Measurements from ENCODE around the gene PRSS2. TPM values are rescaled to one million over a fixed set of nuclear protein-coding genes. Genes with fewer than 3 reads are reported as not detected.
"Not testable (repeated sequence)": the region's sequence is repeated elsewhere in the genome, so short reads cannot be mapped to it uniquely, and the experiment has no call there.

The PRSS2 gene
- total and polyA plus RNA-seq, 9 of the 15 experiments (the other 6 are each of a cell fraction or from before 2014, with no cell fraction given), result 1.3 to 23.9 (median 3.8) TPM

DNA sequence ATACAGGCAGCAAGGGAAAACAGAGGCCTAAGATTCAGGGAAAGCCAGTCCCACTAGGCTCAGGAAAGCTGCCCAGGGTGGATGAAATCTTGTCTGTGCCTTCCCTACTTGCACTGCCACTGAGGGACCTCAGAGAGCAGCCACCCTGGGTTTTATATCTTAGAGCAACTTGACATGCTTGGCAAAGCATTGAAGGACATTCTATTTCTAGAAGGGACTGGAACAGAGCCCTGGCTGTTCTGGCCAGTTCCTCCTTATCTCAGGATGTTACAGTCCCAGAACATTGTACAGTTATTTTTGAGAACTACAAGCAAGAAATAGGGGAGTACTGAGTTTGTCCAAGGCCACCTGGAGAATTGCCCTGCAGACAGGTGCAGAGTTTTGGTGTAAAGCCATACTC lies 28.8 kb upstream of the PRSS2 start:
- H3K4me3 ChIP-seq; BruUV-seq (replicated peaks); H4K20me1 ChIP-seq (replicated peaks; ENCODE audit: control insufficient read depth, insufficient read depth, low read length); DNase-seq (ENCODE audit: extremely low read depth in 1 of 4, low spot score in 3 of 4); FAIRE-seq; H3K27ac ChIP-seq (ENCODE audit: extremely low read depth, low read depth, low read length); H3K4me2 ChIP-seq (ENCODE audit: insufficient read depth, low read length); POLR2A ChIA-PET; H3K9ac ChIP-seq (ENCODE audit: insufficient read depth in 1 of 2, low read depth in 2 of 2, low read length in 2 of 2); H3K4me1 ChIP-seq (replicated peaks in 1 of 2; ENCODE audit: control insufficient read depth in 2 of 2, insufficient read depth in 2 of 2, low read length in 2 of 2); ATAC-seq; in situ Hi-C loops (cut with MboI); CTCF ChIA-PET (ENCODE audit: low intra/inter-chr PET ratio); H2AFZ ChIP-seq (ENCODE audit: low read depth, low read length); H3K79me2 ChIP-seq (ENCODE audit: control insufficient read depth, insufficient read depth, low read length); H3K27me3 ChIP-seq (ENCODE audit: control insufficient read depth in 2 of 2, insufficient read depth in 2 of 2, low read length in 2 of 2); H3K36me3 ChIP-seq (ENCODE audit: control insufficient read depth, insufficient read depth, low read length); H3K9me3 ChIP-seq (replicated peaks; ENCODE audit: control insufficient read depth, insufficient read depth, low read depth, low read length); H3K9me1 ChIP-seq (ENCODE audit: control insufficient read depth, insufficient read depth, low read length); intact Hi-C loops (cut with micrococcal nuclease): not testable (repeated sequence)

DNA sequence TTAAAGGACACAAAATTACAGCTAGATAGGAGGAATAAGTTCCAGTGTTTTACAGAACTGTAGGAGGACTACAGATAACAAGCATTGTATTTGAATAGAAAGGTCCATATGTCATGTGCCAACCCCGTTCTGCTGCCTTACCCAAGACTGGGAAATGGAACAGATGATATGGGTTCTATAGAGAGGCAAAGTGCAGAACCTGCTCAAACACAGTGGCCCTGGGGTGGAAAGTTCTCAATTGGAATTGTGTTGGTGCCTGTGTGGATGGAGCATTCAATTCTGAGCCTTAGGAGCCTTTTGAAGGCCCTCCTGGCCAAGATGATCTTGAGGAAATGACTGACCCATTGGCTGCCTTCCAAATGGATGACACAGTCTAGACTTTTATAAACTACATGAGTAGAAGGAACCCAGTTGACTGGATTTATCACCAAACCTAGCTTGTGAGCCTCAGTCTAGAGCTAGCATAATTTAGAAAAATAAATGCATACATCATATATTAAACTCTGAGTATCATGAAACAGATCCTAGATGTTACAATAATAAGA lies 25.6 kb upstream of the PRSS2 start:
- Histone ChIP-seq H3K27ac (ENCODE audit: extremely low read depth, low read depth, low read length) (no peak overlapping the region), H3K4me3 (no peak overlapping the region), H4K20me1 (replicated peaks; ENCODE audit: control insufficient read depth, insufficient read depth, low read length) (no peaks in the 10 kb centered on the region), H2AFZ (ENCODE audit: low read depth, low read length) (no peak overlapping the region), H3K79me2 (ENCODE audit: control insufficient read depth, insufficient read depth, low read length) (no peaks in the 10 kb centered on the region), H3K36me3 (ENCODE audit: control insufficient read depth, insufficient read depth, low read length) (no peaks in the 10 kb centered on the region), H3K9me3 (replicated peaks; ENCODE audit: control insufficient read depth, insufficient read depth, low read depth, low read length) (no peaks in the 10 kb centered on the region), H3K27me3 (ENCODE audit: control insufficient read depth in 2 of 2, insufficient read depth in 2 of 2, low read length in 2 of 2) (peaks cover 3 to 18% of the 10 kb centered on the region in 2 experiments; a peak in 3 of 5 replicates), H3K4me1 (replicated peaks in 1 of 2; ENCODE audit: control insufficient read depth in 2 of 2, insufficient read depth in 2 of 2, low read length in 2 of 2) (no peaks in the 10 kb centered on the region), H3K9ac (ENCODE audit: insufficient read depth in 1 of 2, low read depth in 2 of 2, low read length in 2 of 2) (no peak overlapping the region), H3K4me2 (ENCODE audit: insufficient read depth, low read length) (no peak overlapping the region), H3K9me1 (ENCODE audit: control insufficient read depth, insufficient read depth, low read length) (no peaks in the 10 kb centered on the region)
- no peak for ATAC-seq
- CTCF ChIA-PET (ENCODE audit: low intra/inter-chr PET ratio), result no interaction called here
- intact Hi-C loops (cut with micrococcal nuclease), result no loop called here
- POLR2A ChIA-PET, result no interaction called here
- BruUV-seq (replicated peaks), result no TSS peak
- TF ChIP-seq, protein P1, sequence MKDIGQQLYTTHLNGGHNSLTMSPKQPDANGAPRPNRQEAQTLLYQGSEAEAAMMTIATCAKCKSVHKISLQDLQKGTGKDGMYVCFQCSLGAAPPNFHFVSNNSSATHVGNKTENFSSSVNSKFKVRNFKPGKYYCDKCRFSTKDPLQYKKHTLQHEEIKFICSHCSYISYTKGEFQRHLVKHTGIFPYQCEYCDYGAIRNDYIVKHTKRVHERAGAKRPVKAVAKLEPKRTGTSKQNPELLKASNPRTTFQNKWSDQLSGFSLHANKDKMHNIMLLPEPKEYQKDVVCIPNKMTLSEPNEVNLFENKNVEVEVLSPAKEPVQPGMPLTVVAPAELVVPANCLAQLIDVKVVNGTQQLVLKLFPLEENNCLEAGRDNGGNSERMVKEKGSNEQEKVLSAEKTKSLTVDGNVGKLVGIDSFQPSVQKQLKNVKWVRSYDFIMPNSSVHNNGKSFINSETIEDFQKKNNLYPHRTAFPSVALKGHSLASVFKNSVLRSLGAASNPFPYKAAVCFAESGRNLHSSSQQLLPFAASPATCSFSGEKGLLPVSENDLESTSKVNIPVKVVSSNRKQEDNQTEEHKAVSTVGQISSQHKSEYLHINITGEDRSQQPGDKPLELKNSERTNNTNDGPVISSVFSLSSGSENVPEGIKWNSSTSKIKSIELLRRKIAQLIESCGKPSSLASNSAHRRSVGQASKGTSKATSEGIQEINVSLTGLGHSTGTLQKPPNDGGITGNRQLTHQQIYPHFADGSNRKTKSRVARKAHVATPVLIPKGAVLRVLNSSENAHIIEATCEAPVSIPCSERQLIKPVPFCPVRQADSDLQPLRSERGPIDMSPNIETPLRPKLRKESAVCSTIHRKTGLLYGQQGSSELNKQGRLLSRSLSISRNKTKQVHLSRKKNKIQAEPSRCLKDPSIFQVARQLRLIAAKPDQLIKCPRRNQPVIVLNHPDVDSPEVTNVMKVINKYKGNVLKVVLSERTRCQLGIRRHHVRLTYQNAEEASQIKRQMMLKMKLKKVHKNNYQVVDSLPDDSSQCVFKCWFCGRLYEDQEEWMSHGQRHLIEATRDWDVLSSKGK (CRISPR knock-in tag; IDR thresholded peaks at IDR 0.05), result no peak
- TF ChIP-seq CBX3 (IDR thresholded peaks at IDR 0.05; ENCODE audit: borderline replicate concordance in 1 of 2, low read length in 2 of 2) (no peak), FOSL1 (tag; conservative IDR thresholded peaks at IDR 0.05) (peak; percentile 75), NFIC (IDR thresholded peaks at IDR 0.05) (peak; percentile 39), NEUROD1 (IDR thresholded peaks at IDR 0.05; ENCODE audit: borderline replicate concordance, low read depth, low read length, partially characterized antibody) (no peak)
- 0% methylated on average over 1 of the region's 1 CpG for WGBS (ENCODE audit: insufficient coverage, low coverage, missing lambda C conversion rate)
- in situ Hi-C loops (cut with MboI), result no loop called here
- no peak for FAIRE-seq
- peak in 1 of 4 experiments; percentile 14 for DNase-seq (ENCODE audit: extremely low read depth in 1 of 4, low spot score in 3 of 4)

All from K562 (cell line).